Spinal cord (tissue), 10 donors: Measurements from ENCODE around the gene ZNF618. TPM values are rescaled to one million over a fixed set of nuclear protein-coding genes. Genes with fewer than 3 reads are reported as not detected.

Experiments used
- DNase-seq, 6 donors: peaks; one replicate each; pipeline versions ENCODE4 v3.0.0 to v3.0.0-alpha.2; 2013 to 2015; ENCODE audit warnings: low spot score in 6 of 6, low read depth in 4 of 6
- H3K27ac ChIP-seq: one replicate; pipeline ENCODE4 v1.5.1; 2013; ENCODE audit warnings: low read depth, low read length, control low read depth
- H3K27me3 ChIP-seq: one replicate; pipeline ENCODE4 v1.6.1; 2013; ENCODE audit warnings: low read length; ENCODE audit not compliant: control insufficient read depth, insufficient read depth
- H3K36me3 ChIP-seq: one replicate; pipeline ENCODE4 v1.6.1; 2013; ENCODE audit warnings: low read length; ENCODE audit not compliant: control insufficient read depth, insufficient read depth
- H3K4me1 ChIP-seq: one replicate; pipeline ENCODE4 v1.6.1; 2013; ENCODE audit warnings: low read length; ENCODE audit not compliant: control insufficient read depth, insufficient read depth
- H3K4me3 ChIP-seq: one replicate; pipeline ENCODE4 v1.5.1; 2013; ENCODE audit warnings: low read depth, low read length, control low read depth
- H3K9me3 ChIP-seq: one replicate; pipeline ENCODE4 v1.6.1; 2013; ENCODE audit warnings: low read length; ENCODE audit not compliant: control insufficient read depth, insufficient read depth
- WGBS: methylation state at CpG from one replicate; pipeline ENCODE4 v1.1.5; 2013; ENCODE audit warnings: missing lambda C conversion rate; ENCODE audit not compliant: insufficient coverage; 5-methylcytosine and 5-hydroxymethylcytosine counted together
- polyA plus RNA-seq, 2 donors: library from polyadenylated mRNA; unstranded; fragments of 120-200 nt; gene quantifications; one replicate each; pipeline ENCODE4 v1.2.1, GENCODE V29; 2013; ENCODE audit not compliant: insufficient read length in 2 of 2
- total RNA-seq, 2 donors: library from RNA; depleted of rRNA in 1 of 2; stranded (reverse); fragments of 120-200 nt in 1 of 2; fragments of >200 nt in 1 of 2; gene quantifications; one replicate each; pipeline versions ENCODE4 v1.2.3 to v1.2.4, GENCODE V29; 2013 to 2014
- donor health status: healthy.

The ZNF618 gene
- total and polyA plus RNA-seq, 4 donors = 7.7 to 17.0 (median 15.4) TPM

- DNase-seq = no peak
- Histone ChIP-seq H3K27ac (no peak overlapping the region), H3K9me3 (no peaks in the 10 kb centered on the region), H3K4me1 (peaks cover 2% of the 10 kb centered on the region), H3K27me3 (no peaks in the 10 kb centered on the region), H3K36me3 (no peaks in the 10 kb centered on the region), H3K4me3 (no peak overlapping the region)
- WGBS = 94% methylated on average over 6 of the region's 11 CpGs
Measured at GRCh38 chr9:114084282-114085073, 208.4 kb downstream of the ZNF618 start.

- 92% methylated on average over 9 of the region's 9 CpGs for WGBS
- Histone ChIP-seq H3K27ac (no peak overlapping the region), H3K4me1 (peaks cover 2% of the 10 kb centered on the region), H3K9me3 (no peaks in the 10 kb centered on the region), H3K4me3 (no peak overlapping the region), H3K27me3 (no peaks in the 10 kb centered on the region), H3K36me3 (no peaks in the 10 kb centered on the region)
- no peak for DNase-seq
Measured at GRCh38 chr9:114085387-114085789, 209.3 kb downstream of the ZNF618 start.

GRCh38 chr9:114086009-114086408 lies 209.9 kb downstream of the ZNF618 start:
- WGBS = 100% methylated on average over 6 of the region's 6 CpGs
- peaks cover 2% of the 10 kb centered on the region for H3K4me1 ChIP-seq
- DNase-seq = no peak

GRCh38 chr9:114086607-114087006 lies 210.5 kb downstream of the ZNF618 start:
- Histone ChIP-seq H3K4me1 (peaks cover 2% of the 10 kb centered on the region), H3K9me3 (no peaks in the 10 kb centered on the region), H3K27ac (no peak overlapping the region), H3K4me3 (no peak overlapping the region), H3K36me3 (no peaks in the 10 kb centered on the region), H3K27me3 (no peaks in the 10 kb centered on the region)
- DNase-seq = no peak
- WGBS = 94% methylated on average over 3 of the region's 4 CpGs

More at GRCh38 chr9:114086009-114086408, 209.9 kb downstream of the ZNF618 start:
- Histone ChIP-seq H3K4me3 (no peak overlapping the region), H3K27me3 (no peaks in the 10 kb centered on the region), H3K9me3 (no peaks in the 10 kb centered on the region), H3K36me3 (no peaks in the 10 kb centered on the region), H3K27ac (no peak overlapping the region)

GRCh38 chr9:114087721-114088120 lies 211.6 kb downstream of the ZNF618 start:
- H3K27me3 ChIP-seq = no peaks in the 10 kb centered on the region
- 76% methylated on average over 5 of the region's 7 CpGs for WGBS
- H3K4me3 ChIP-seq = no peak overlapping the region
- no peaks in the 10 kb centered on the region for H3K36me3 ChIP-seq
- DNase-seq = no peak
- H3K27ac ChIP-seq = no peak overlapping the region
- H3K9me3 ChIP-seq = no peaks in the 10 kb centered on the region
- no peaks in the 10 kb centered on the region for H3K4me1 ChIP-seq

GRCh38 chr9:114088571-114089170 lies 212.6 kb downstream of the ZNF618 start:
- H3K4me1 ChIP-seq = no peaks in the 10 kb centered on the region
- H3K36me3 ChIP-seq = peaks cover 5% of the 10 kb centered on the region
- H3K9me3 ChIP-seq = no peaks in the 10 kb centered on the region
- 96% methylated on average over 7 of the region's 7 CpGs for WGBS
- no peak for DNase-seq
- H3K27ac ChIP-seq = no peak overlapping the region
- no peaks in the 10 kb centered on the region for H3K27me3 ChIP-seq
- no peak overlapping the region for H3K4me3 ChIP-seq

- Histone ChIP-seq H3K36me3 (peaks cover 5% of the 10 kb centered on the region), H3K27me3 (no peaks in the 10 kb centered on the region), H3K27ac (no peak overlapping the region), H3K4me1 (no peaks in the 10 kb centered on the region), H3K9me3 (no peaks in the 10 kb centered on the region), H3K4me3 (no peak overlapping the region)
- DNase-seq = no peak
- 95% methylated on average over 4 of the region's 4 CpGs for WGBS
Measured at GRCh38 chr9:114089206-114089840, 213.2 kb downstream of the ZNF618 start.

- Histone ChIP-seq H3K9me3 (no peaks in the 10 kb centered on the region), H3K4me3 (no peak overlapping the region), H3K27me3 (no peaks in the 10 kb centered on the region), H3K4me1 (no peaks in the 10 kb centered on the region), H3K36me3 (peaks cover 10% of the 10 kb centered on the region), H3K27ac (no peak overlapping the region)
- 95% methylated on average over 2 of the region's 4 CpGs for WGBS
- no peak for DNase-seq
Measured at GRCh38 chr9:114090798-114091197, 214.7 kb downstream of the ZNF618 start.

- WGBS = 82% methylated on average over 8 of the region's 8 CpGs
- Histone ChIP-seq H3K4me3 (no peak overlapping the region), H3K36me3 (peaks cover 10% of the 10 kb centered on the region), H3K27me3 (peaks cover 4% of the 10 kb centered on the region), H3K9me3 (no peaks in the 10 kb centered on the region), H3K27ac (no peak overlapping the region), H3K4me1 (no peaks in the 10 kb centered on the region)
- no peak for DNase-seq
Measured at GRCh38 chr9:114091711-114092110, 215.6 kb downstream of the ZNF618 start.
